Activated T-helper 17 cell treated with anti-CD3 and anti-CD28 coated beads, Interleukin-2, amount 50 U/mL, for 72 hours (primary cell): ENCODE data around the gene CBX8. TPM values are rescaled to one million over a fixed set of nuclear protein-coding genes. Genes with fewer than 3 reads are reported as not detected.
"Not testable (repeated sequence)": the region's sequence is repeated elsewhere in the genome, so short reads cannot be mapped to it uniquely, and the experiment has no call there.

Experiments used
- ATAC-seq: fragments of 150-1000 bp; cut with Tn5 transposase; replicated peaks from 2 replicates; pipeline ENCODE4 v1.10.0; 2021; ENCODE audit warnings: mild to moderate bottlenecking, moderate library complexity
- H3K27ac Mint-ChIP-seq: one replicate; pipeline ENCODE4 v1.8.0; 2022; ENCODE audit warnings: mixed read lengths
- H3K27me3 Mint-ChIP-seq: one replicate; pipeline ENCODE4 v1.8.0; 2022; ENCODE audit warnings: mixed read lengths
- H3K36me3 Mint-ChIP-seq: one replicate; pipeline ENCODE4 v1.8.0; 2022; ENCODE audit warnings: low read depth, mild to moderate bottlenecking, mixed read lengths
- H3K4me1 Mint-ChIP-seq: one replicate; pipeline ENCODE4 v1.8.0; 2022; ENCODE audit warnings: mixed read lengths
- H3K4me3 Mint-ChIP-seq: one replicate; pipeline ENCODE4 v1.8.0; 2022; ENCODE audit warnings: mild to moderate bottlenecking, mixed read lengths
- H3K9me3 Mint-ChIP-seq: one replicate; pipeline ENCODE4 v1.8.0; 2022; ENCODE audit warnings: mixed read lengths
- total RNA-seq, 2 donors: library from RNA; stranded (reverse); gene quantifications; one replicate each; pipeline ENCODE4 v1.2.3, GENCODE V29; 2022

Gene CBX8
- total RNA-seq, 2 donors from 2014 or later, result 1.6 to 5.5 TPM

DNA sequence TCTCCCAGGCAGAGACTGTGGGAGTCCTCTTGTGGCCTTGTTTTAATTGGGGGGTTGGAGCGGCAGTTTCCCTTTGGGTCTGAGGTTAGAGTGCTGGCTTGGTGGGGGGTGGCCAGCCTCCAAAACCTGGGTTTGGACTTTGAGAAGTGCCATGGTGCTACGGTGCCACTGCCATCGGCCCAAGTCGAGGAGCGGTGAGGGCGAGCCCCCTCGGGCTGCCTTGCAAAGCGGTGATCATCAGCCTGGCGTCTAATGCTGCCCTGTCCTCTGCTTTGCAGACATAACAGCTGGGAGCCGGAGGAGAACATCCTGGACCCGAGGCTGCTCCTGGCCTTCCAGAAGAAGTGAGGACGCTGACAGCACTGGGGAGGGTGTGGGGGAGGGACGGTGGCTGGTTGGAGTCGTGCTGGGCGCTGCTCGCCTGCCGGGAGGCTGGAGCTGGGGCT, 17.8 kb downstream of the CBX8 start:
- no peaks in the 10 kb centered on the region for H3K9me3 Mint-ChIP-seq
- H3K27ac Mint-ChIP-seq, result peak overlapping the region; percentile 74
- H3K27me3 Mint-ChIP-seq, result peaks cover 62% of the 10 kb centered on the region
- peak overlapping the region; percentile 74 for H3K4me3 Mint-ChIP-seq
- ATAC-seq, result no peak
- H3K36me3 Mint-ChIP-seq, result peaks cover 6% of the 10 kb centered on the region
- H3K4me1 Mint-ChIP-seq, result no peaks in the 10 kb centered on the region

DNA sequence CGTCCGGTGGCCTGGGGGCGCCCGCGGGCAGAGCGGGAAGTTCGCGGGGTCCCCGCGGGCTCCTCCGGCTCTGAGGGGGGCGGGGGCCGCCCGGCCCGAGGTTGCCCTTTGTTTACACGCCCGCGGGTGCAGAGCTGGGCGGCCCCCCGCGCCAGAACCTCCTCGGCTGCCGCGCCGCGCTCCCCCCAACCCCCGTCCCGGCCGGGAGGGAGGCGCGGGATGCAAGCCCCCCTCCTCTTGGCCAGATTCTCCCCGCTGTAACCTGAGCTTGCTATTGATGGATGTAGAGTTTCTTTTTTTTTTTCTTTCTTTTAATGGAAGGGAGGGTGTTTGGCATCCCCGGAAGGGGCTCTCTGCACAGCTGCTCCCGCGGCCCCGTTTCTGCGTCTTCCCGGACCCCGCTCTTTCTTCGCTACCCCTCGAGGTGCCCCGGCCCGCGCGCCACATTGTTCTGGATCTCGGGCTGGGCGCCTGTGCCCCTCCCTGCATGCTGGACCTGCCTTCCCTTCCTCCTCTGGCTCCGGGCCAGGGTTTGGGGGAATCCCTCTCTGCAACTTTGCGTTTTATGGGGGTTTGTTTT, 18.3 kb downstream of the CBX8 start:
- Mint-ChIP-seq H3K36me3 (peaks cover 6% of the 10 kb centered on the region), H3K27me3 (peaks cover 66% of the 10 kb centered on the region), H3K9me3 (no peaks in the 10 kb centered on the region), H3K4me3 (peak overlapping the region; percentile 74), H3K27ac (peak overlapping the region; percentile 74), H3K4me1 (no peaks in the 10 kb centered on the region)
- peak; percentile 2 for ATAC-seq

DNA sequence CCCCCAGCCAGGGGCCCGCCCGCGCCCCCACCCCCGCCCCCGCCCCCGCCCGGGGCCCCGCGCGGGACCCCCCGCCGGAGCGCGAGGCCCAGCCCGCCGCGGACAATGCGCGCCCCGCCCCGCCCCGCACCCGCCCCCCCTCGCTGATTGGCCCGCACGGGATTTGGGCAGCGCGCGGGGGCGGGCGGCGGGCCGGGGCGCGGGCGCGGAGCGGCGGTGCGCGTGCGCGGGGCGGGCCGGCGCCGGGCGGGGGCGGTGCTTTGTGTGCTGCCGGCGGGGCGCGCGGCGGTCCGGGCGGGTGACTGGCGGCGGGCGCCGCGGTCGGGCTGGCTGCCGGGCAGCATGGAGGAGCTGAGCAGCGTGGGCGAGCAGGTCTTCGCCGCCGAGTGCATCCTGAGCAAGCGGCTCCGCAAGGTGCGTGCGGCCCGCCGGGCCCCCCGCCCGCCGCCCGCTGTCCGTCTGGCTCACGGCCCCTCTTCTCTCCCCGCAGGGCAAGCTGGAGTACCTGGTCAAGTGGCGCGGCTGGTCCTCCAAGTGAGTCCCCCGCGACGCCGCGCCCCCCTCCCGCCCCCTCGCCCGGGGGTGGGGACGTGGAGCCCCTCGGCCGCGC, 18.9 kb downstream of the CBX8 start, which contains the start of gene CBX2:
CBX2 (plus strand) TSS at position 255 of the 610 bp plus-strand sequence; CDS start at position 343, 88 bp downstream.
- peak; percentile 84 for ATAC-seq
- Mint-ChIP-seq H3K36me3 (peaks cover 6% of the 10 kb centered on the region), H3K27ac (peak within 1 kb of the TSS; percentile 74), H3K4me3 (peak within 1 kb of the TSS; percentile 74), H3K27me3 (peaks cover 66% of the 10 kb centered on the region), H3K9me3 (no peaks in the 10 kb centered on the region), H3K4me1 (no peaks in the 10 kb centered on the region)

DNA sequence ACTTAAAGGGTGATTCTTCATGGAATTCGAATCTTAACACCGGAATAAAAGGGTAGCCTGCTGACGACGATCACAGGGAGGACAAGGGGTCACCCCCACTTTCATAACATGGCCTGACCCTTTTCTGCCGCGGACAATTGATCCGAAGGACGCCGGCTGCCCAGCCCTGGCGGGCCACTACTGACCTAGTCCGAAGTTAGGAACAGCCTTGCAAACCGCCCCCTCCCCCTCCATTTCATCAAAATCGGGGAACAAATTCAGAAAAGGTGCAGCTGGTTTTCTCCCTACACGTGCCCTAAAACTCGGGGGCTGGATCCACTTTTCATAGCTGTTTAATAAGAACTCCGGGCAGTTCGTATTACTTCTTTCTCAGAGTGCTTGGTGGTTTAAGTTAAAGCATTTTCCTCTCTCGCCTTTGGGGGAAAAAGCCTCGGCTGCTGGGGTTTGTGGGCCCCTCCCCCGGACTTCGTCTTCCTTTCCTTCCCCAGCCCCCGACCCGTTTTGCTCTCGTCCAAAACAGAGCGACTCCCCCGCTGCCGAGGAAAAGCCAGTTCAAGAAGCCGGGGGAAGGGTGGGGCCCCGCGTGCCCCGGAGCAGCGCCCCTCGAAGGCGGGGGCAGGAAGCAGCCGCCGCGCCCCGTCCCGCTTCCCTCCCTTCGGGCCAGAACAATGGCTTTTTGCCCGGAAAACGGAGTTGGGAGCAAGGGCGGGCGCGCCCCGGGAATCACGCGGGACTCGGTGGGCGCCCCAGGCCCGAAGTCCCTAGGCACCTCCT, 19.6 kb downstream of the CBX8 start:
- no peaks in the 10 kb centered on the region for H3K4me1 Mint-ChIP-seq
- peaks cover 62% of the 10 kb centered on the region for H3K27me3 Mint-ChIP-seq
- peak overlapping the region; percentile 24 for H3K4me3 Mint-ChIP-seq
- H3K36me3 Mint-ChIP-seq, result peaks cover 6% of the 10 kb centered on the region
- peak; percentile 33 for ATAC-seq
- no peak overlapping the region for H3K27ac Mint-ChIP-seq
- no peaks in the 10 kb centered on the region for H3K9me3 Mint-ChIP-seq

DNA sequence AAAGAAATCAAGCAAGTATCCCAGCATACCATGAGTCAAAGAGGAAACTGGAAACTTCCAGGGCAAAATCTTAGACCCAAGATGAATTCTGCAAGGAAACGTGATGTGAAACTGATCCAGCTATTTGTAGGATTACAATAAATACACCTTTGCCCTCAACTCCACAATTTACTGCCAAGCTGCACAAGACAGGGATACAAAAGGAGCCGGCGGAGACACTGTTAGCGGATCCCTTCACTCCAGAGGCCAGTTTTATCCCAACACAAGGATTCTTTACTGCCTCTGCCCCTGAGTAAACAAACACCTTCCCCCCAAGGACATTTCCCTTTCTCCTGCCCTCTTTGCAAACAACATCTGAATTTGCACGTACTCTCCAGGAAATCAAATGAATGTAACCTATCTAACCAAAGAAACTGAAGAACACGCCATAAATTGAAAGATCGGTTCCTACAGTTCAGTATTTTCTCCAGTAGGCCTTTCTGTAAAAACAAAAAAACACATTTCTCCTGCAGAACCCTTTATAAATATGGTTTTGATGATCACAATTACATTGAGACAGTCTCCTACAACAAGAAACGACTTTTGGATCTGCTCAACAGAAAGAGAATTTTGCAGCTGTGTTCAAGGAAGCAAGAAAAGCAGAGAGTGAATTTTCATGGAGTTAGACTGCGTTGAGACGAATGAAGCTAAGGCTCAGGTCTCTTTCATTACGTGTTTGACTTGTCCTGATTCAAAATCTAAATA, 20.3 kb downstream of the CBX8 start:
- Mint-ChIP-seq H3K27ac (no peak overlapping the region), H3K9me3 (no peaks in the 10 kb centered on the region), H3K36me3 (peaks cover 6% of the 10 kb centered on the region), H3K27me3 (peaks cover 57% of the 10 kb centered on the region), H3K4me1 (no peaks in the 10 kb centered on the region), H3K4me3 (peak overlapping the region; percentile 24)
- no peak for ATAC-seq

DNA sequence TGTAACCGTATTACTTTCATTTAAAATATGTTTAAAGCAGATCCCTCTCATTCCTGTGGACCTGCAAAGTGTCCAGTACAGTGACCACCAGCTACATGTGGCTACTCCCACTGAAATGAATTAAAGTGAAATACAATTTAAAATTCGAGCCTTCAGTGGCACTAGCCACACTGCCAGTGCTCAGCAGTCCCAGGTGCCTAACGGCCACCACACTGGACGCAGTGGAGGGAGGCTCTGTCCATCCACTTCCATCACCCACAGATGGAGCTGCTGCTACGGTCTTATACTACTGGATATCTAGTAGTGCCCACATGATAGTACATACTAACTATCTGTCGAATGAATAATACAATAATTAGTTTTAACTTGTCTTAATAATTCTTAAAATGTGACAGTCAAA, 21.2 kb downstream of the CBX8 start:
- no peaks in the 10 kb centered on the region for H3K4me1 Mint-ChIP-seq
- ATAC-seq, result no peak

DNA sequence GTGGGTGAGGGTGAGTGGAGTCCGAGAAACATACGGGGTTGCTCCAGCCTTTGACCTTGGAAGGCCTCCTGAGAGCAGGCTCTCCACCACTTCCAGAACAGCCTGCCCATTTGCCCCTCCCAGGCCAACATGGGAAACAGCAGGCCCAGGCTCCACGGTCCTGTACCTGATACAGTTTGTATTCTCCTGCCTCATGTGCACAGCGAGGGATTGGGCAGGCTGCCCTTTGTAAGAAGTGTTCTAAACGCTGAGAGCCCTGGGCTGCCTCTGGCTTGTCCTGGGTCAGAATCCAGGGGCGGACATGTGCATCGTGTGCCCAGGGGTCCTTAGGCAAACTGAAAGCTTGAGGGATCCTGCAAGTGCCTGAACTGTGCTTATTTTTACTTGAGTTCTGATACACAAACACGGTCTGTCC, 22.3 kb downstream of the CBX8 start:
- Mint-ChIP-seq H3K9me3 (no peaks in the 10 kb centered on the region), H3K27ac (no peak overlapping the region), H3K27me3 (peaks cover 43% of the 10 kb centered on the region), H3K4me3 (no peak overlapping the region), H3K36me3 (peaks cover 6% of the 10 kb centered on the region), H3K4me1 (no peaks in the 10 kb centered on the region)
- no peak for ATAC-seq

More for the DNA sequence above, 21.2 kb downstream of the CBX8 start:
- no peak overlapping the region for H3K4me3 Mint-ChIP-seq
- no peak overlapping the region for H3K27ac Mint-ChIP-seq
- peaks cover 6% of the 10 kb centered on the region for H3K36me3 Mint-ChIP-seq
- H3K9me3 Mint-ChIP-seq, result no peaks in the 10 kb centered on the region
- H3K27me3 Mint-ChIP-seq, result peaks cover 48% of the 10 kb centered on the region

DNA sequence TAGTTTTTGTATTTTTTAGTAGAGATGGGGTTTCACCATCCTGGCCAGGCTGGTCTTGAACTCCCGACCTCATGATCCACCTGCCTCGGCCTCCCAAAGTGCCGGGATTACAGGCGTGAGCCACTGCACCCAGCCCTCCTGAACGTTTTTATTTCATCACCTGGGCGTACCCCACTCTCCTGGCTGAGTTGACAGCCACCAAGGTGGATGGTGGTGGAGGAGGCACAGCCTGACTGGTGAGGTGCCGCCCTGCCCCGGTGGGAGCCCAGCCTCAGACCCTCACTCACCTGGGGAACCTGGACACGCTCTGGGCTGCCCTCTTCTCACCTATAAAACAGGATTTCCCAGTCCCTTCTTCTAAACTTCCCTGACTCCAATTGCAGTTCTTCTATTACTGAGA, 24.2 kb downstream of the CBX8 start:
- H3K36me3 Mint-ChIP-seq, H3K4me1 Mint-ChIP-seq, H3K9me3 Mint-ChIP-seq, H3K4me3 Mint-ChIP-seq, H3K27ac Mint-ChIP-seq, ATAC-seq: not testable (repeated sequence)
- H3K27me3 Mint-ChIP-seq, result peaks cover 46% of the 10 kb centered on the region

DNA sequence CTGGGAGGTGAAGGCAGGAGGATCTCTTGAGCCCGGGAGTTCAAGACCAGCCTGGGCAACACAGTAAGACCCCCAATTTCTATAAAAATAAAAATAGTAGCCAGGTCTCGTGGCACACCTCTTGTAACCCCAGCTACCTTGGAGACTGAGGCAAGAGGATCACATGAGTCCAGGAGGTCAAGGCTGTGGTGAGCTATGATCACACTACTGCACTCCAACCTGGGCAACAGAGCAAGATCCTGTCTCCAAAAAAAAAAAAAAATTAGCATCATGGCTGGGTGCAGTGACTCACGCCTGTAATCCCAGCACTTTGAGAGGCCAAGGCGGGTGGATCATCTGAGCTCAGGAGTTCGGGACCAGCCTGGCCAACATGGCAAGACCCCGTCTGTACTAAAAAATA, 25.6 kb downstream of the CBX8 start:
- no peak for ATAC-seq
- H3K36me3 Mint-ChIP-seq, result no peaks in the 10 kb centered on the region
- H3K27me3 Mint-ChIP-seq, result peaks cover 44% of the 10 kb centered on the region
- no peaks in the 10 kb centered on the region for H3K9me3 Mint-ChIP-seq
- no peaks in the 10 kb centered on the region for H3K4me1 Mint-ChIP-seq
- no peak overlapping the region for H3K4me3 Mint-ChIP-seq
- no peak overlapping the region for H3K27ac Mint-ChIP-seq

DNA sequence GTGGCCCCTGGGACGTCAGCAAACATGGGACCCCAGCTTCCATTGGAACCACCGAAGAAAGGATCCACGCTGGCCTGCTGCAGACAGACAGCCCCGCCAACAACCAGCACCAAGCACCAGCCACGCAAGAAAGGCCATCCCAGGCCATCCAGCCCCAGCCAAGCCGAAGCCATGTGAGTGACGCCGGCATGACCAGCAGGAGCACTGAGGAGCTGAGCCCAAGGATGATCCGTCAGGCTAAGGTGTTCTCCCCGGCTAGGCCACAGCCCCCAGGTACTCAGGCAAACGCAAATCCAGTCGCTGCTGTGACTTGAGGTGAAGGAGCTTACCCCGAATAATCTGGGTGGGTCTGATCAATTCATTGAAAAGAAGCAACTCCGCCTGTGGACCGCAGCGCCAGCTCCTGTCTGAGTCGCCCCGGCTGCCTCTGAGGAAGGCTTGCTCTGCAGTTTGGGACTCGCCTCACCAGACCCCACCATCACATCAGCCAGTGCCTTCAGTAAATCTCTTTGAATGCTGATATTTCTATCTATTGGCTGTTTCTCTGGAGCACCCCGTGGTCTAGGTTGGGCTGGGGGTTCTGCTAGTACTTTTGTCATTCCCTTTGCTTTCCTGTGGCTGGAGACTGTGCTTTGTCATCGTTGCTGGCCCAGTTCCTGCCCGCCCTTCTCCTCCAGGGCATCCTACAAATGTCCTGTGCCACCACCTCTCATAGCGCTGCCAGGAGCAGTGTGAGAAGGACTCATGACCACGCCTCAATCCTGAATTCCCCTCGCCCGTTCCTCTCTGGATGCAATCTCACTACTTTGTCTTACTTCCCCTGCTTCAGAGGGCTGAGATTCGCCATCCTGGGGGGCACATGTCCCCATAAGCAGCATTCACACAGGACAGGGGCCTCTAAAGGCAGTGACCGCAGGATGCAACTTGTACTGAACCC, 27.0 kb downstream of the CBX8 start:
- Mint-ChIP-seq H3K9me3 (no peaks in the 10 kb centered on the region), H3K36me3 (no peaks in the 10 kb centered on the region), H3K27me3 (peaks cover 36% of the 10 kb centered on the region), H3K4me3 (no peak overlapping the region), H3K27ac (no peak overlapping the region), H3K4me1 (no peaks in the 10 kb centered on the region)
- ATAC-seq, result no peak

DNA sequence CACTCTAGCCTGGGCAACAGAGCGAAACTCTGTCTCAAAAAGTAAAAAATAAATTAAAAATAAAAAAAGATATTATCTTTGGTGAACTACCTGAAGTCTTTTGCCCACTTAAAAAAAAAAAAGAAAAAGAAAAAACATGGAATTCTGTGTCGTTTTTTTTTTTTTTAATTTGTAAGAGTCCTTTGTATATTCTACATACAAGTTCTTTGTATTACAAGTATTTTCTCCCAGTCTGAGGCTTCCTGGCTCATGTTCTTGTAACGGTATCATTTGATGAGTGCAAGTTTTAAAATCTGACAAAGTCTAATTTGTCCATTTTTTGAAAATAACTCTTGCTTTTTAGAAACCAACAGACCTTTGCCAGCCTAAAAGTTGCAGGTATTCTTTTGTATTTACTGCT, 31.2 kb downstream of the CBX8 start:
- no peaks in the 10 kb centered on the region for H3K4me1 Mint-ChIP-seq

DNA sequence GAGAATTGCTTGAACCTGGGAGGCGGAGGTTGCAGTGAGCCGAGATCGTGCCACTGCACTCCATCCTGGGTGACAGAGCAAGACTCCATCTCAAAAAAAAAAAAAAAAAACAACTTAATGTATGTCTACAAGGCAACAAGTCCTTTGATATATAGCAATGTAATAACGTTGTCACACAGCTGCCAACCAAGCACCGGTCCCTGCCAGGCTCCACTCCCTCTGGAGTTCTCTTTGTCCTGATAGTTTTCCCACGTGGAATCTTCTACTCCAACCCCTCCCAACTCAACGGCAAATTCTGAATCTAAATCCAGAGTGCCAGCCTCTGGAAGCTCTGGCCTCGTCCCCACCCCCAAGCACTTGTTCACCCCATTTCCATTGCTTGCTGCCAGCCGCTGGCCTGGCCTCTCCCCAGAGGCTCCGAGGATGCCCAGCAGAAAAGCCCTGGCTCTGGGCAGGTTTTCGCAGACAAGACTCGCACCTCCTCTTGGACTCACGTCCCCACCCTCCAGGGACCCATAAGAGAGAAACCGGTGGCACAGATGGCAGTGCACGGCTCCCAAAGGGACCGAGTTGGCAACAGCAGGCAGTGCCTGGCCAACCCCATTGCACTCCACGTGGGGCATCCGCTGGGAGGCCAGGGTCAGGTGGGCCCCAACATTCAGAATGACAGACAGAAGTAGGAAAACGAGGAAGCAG, 34.8 kb downstream of the CBX8 start:
- ATAC-seq, result no peak
- no peaks in the 10 kb centered on the region for H3K4me1 Mint-ChIP-seq
- H3K9me3 Mint-ChIP-seq, result no peaks in the 10 kb centered on the region
- H3K27ac Mint-ChIP-seq, result no peak overlapping the region
- no peak overlapping the region for H3K4me3 Mint-ChIP-seq
- H3K27me3 Mint-ChIP-seq, result peaks cover 9% of the 10 kb centered on the region
- no peaks in the 10 kb centered on the region for H3K36me3 Mint-ChIP-seq

More for the DNA sequence above, 31.2 kb downstream of the CBX8 start:
- H3K27ac Mint-ChIP-seq, result no peak overlapping the region
- H3K36me3 Mint-ChIP-seq, result no peaks in the 10 kb centered on the region
- no peak for ATAC-seq
- H3K9me3 Mint-ChIP-seq, result no peaks in the 10 kb centered on the region
- no peak overlapping the region for H3K4me3 Mint-ChIP-seq
- H3K27me3 Mint-ChIP-seq, result peaks cover 21% of the 10 kb centered on the region

DNA sequence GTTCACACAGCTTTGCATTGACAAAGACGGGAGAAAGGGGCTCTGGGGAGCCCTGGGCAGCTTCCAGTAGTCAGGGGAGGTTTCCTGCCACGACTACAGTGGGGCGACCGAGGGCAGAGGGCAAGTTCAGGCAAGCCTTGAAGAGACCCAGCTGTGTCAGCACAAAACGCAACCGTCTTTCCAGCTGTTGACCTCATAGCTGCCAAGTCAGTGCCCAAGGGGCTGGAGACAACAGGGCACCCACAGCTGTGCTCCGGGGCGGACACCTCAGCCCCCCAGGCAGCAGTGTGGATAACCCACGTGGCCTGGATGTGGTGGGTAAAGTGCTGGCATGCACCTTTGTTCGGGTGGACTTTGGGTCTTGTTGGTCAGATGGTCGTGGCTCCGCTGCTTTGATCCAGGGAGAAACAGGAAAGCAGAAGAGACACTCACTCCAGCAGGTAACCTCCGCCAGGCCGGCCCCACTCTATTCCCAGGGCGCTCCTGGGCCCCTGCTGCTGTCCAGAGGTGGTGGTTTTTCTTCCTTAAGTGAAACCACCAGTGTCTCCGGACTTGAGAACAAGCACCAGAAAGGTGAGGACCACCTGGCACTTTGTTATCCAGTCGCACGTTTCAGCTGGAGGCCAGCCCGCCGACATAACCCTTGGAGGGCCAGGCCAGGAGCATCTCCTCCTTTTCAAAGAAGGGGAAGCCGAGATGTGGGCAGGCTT, 36.5 kb downstream of the CBX8 start:
- H3K27me3 Mint-ChIP-seq, result peaks cover 7% of the 10 kb centered on the region
- H3K4me3 Mint-ChIP-seq, result no peak overlapping the region
- no peaks in the 10 kb centered on the region for H3K9me3 Mint-ChIP-seq
- H3K27ac Mint-ChIP-seq, result no peak overlapping the region
- no peak for ATAC-seq
- no peaks in the 10 kb centered on the region for H3K4me1 Mint-ChIP-seq
- no peaks in the 10 kb centered on the region for H3K36me3 Mint-ChIP-seq
